ENCODE measurements around the gene KCNK18. TPM values are rescaled to one million over a fixed set of nuclear protein-coding genes. Genes with fewer than 3 reads are reported as not detected.

Gene KCNK18
- total and polyA plus RNA-seq, 2 donors (not counting 3 experiments of a cell fraction or from before 2014, with no cell fraction given) = not detected

- Histone ChIP-seq H3K4me2 (ENCODE audit: insufficient read depth, low read length) (no peak overlapping the region), H3K9ac (replicated peaks; ENCODE audit: extremely low read depth, insufficient read depth, low read length) (no peak overlapping the region), H3K36me3 (ENCODE audit: control insufficient read depth in 2 of 2, extremely low read depth in 1 of 2, insufficient read depth in 2 of 2, low read length in 2 of 2) (no peaks in the 10 kb centered on the region), H3K9me3 (replicated peaks; ENCODE audit: control insufficient read depth, insufficient read depth, low read length) (no peaks in the 10 kb centered on the region), H3K4me1 (ENCODE audit: control insufficient read depth, extremely low read depth, insufficient read depth, low read length) (no peaks in the 10 kb centered on the region), H2AFZ (ENCODE audit: low read depth, low read length) (no peak overlapping the region), H3K27ac (ENCODE audit: insufficient read depth, low read depth, low read length) (no peak overlapping the region), H4K20me1 (replicated peaks; ENCODE audit: control insufficient read depth, extremely low read depth, insufficient read depth, low read length) (no peaks in the 10 kb centered on the region), H3K9me1 (replicated peaks; ENCODE audit: control insufficient read depth, extremely low read depth, insufficient read depth, low read length) (no peaks in the 10 kb centered on the region), H3K79me2 (ENCODE audit: control insufficient read depth, insufficient read depth, low read length) (no peaks in the 10 kb centered on the region), H3K27me3 (ENCODE audit: control insufficient read depth in 2 of 2, insufficient read depth in 2 of 2, low read length in 2 of 2) (peaks cover 16 to 29% of the 10 kb centered on the region in 2 experiments), H3K4me3 (replicated peaks in 1 of 3; ENCODE audit: insufficient read depth in 1 of 3, low read depth in 1 of 3, low read length in 3 of 3) (no peak overlapping the region)
- dilution Hi-C loops (cut with MboI; ENCODE audit: extremely low pct_ligation_motif_present, low sequenced_read_pairs) = no loop called here
- no peak for FAIRE-seq
- intact Hi-C loops (cut with micrococcal nuclease) = no loop called here
- TF ChIP-seq EZH2 (IDR thresholded peaks at IDR 0.05; ENCODE audit: borderline replicate concordance, low read depth, low read length, severe bottlenecking) (no peak), POLR2A (IDR thresholded peaks at IDR 0.05; ENCODE audit: low read depth, low read length) (no peak), MYC (IDR thresholded peaks at IDR 0.05; ENCODE audit: low read depth, low read length) (no peak), POLR2AphosphoS5 (IDR thresholded peaks at IDR 0.05; ENCODE audit: insufficient read depth, low read depth, low read length) (no peak), CTCF (IDR thresholded peaks at IDR 0.05; ENCODE audit: extremely low read depth in 1 of 2, insufficient read depth in 1 of 2, low read depth in 1 of 2, low read length in 2 of 2) (no peak), FOS (IDR thresholded peaks at IDR 0.05; ENCODE audit: borderline replicate concordance, insufficient read depth, low read length) (no peak), GATA2 (IDR thresholded peaks at IDR 0.05; ENCODE audit: insufficient read depth, insufficient read length, low read depth, low read length) (no peak), MAX (IDR thresholded peaks at IDR 0.05; ENCODE audit: insufficient read depth, insufficient read length) (no peak), JUN (IDR thresholded peaks at IDR 0.05; ENCODE audit: borderline replicate concordance, insufficient read depth, insufficient read length, low read depth) (no peak)
- ChIA-PET POLR2A (no interaction called here), CTCF (interaction anchor here (0.8 to 1.3 kb wide), 2 partner anchors 13 to 23 kb away, joined by 3 read pairs; no protein-coding TSS in a partner anchor)
- no peak for DNase-seq (ENCODE audit: low read depth, low spot score)
- BruUV-seq (replicated peaks) = no TSS peak
Measured at GRCh38 chr10:117239721-117240620, 42.7 kb downstream of the KCNK18 start.
